IPS DF 4.7 (cell line): ENCODE measurements around the gene IPO13.

Experiments used
- DNase-seq: peaks from one replicate; pipeline ENCODE4 v3.0.0-alpha.2; 2013; ENCODE audit warnings: low spot score; ENCODE audit errors: extremely low read depth

Gene IPO13

DNA sequence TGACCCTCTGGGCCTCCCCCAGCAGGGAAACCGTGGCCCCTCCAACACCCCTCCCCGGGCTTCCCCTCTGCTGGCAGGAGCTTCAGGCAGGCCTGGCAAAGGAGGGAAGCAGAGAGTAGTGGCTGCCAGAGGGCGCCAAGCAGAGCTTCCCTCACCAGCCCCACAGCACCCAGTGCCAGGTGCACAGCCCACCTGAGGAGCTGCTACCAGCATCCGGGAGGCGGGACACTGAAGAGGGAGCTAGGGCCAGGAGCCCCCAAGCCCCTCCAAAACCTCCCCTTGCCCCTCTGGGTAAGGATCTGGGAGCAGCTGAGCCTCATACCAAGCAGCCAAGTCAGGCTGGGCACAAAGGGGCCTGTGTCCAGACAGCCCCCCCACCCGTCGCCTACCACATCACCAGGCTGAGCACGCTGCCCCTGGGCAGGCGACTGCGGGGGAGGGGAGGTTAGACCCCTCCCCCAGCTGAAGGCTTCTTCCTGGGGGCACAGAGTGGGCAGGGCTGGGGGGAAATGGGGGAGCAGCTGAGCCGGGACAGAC is 64.3 kb downstream of the IPO13 start:
- no peak for DNase-seq

DNA sequence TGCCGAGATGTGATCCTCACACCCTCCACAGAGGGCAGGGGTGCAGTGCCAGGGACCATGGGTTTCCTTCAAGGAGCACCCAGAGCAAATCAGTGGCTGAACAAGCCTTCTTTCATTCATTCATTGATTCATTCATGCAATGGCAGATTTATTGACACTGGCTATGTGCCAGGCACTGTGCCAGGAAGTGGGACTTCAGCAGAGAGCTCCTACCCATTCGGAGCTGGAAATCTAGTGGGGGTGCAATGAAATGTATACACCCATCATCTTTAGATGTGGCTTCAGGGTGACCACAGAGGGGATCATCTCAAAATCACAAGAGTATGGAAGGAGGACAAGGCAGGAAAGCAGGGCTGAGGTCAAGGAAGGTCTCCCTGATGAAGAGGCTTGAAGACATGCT is 65.7 kb downstream of the IPO13 start:
- DNase-seq: no peak

DNA sequence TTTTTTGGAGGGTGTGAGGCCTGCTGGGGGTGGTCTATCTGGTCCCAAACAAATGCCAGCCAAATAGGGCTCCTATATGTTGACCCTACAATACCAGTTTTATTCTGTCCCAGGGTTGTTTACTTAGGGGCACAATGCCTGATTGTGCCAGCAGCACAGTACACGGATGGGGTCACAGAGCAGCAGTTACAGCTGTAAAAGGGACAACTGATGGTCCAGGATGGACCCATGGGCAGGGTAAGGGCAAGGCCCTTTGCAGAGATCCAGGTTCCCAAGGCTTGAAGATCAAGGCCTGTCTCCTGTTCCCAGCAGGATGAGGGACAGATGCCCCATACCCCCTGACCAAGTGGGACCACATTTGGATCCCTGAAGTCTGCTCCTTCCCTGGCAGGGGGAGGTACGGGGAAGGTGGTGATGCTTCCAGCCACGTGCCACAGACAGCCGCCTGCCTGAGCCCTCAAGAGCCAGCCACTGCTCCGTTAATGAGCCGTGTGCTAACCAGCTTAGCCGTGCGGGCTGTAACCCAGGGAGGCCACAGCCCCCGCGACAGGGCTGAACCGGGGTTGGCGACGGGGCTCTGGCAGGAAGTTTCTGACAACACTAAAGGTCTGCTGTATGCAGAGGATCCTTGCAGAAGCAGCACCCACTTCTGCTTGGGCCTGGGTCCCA is 66.3 kb downstream of the IPO13 start:
- no peak for DNase-seq

DNA sequence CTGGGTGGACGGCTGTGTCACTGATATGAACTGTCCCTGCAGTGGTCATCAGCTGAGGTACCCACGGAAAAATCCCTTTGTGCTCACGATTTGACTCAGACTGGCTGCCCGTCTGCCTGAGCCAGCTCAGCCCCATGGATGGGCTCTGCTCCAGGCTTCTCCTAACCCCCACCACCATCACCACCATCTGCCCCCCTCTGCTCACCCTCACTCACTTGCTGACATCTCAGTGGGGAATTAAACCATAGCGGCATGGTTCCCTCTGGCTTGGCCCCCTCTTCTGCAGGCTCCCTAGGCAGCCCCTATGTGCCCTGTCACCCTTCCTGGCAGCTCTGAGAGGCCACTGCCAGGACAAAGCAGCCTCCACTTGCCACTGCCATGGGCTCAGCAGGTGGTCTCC is 67.2 kb downstream of the IPO13 start:
- DNase-seq: no peak

DNA sequence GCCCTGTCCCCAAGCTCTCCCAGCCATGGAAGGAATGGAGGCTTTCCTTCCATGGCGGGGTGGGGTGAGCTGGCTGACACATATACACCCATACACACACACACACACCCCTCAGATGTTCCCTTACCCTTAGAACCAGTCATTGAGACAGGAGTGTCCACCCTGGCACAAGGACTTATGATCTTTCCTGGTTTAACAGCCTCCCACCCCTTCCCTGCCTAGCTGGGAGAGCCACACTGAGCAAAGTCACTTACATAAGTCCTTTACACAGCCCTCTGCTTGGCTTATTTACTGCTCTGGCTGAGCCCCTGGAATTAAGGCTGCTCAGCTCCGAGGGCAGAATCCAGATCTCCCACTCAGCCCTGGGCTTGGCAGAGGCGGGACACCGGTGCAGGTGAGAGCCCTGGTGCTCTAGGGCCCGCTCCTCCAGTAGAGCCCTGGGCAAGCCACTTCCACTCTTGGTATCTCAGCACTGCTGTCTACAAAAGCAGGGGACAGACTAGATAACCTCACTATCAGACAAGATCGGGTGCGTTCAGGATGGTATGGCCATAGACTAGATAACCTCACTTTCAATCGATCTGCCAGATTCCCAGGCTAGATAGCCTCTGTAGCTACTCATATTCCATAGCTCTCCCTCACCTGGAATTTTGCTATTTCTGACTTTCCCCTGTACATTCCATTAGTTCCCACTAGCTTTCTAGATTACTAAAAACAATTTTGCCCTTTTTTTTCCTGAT is 67.8 kb downstream of the IPO13 start:
- DNase-seq: no peak

DNA sequence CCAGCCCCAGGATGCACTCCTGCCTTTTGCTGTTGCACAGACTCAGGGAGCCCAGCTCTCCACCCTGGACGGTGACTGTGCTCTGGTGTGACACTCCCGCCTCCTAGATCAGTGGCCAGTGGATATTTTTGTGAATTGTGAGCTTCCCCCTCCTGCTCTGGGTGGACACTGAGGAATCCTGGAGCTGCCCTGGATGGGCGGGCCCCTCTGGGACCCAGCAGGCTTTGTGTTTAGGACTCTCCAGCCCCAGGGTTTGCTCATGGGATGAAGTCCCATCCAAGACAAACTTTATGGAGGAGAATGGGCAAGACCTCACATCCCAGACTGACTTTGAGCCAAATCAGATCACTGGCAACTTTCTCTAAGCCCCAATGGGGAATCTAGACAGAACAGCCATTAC is 68.5 kb downstream of the IPO13 start:
- DNase-seq: no peak

DNA sequence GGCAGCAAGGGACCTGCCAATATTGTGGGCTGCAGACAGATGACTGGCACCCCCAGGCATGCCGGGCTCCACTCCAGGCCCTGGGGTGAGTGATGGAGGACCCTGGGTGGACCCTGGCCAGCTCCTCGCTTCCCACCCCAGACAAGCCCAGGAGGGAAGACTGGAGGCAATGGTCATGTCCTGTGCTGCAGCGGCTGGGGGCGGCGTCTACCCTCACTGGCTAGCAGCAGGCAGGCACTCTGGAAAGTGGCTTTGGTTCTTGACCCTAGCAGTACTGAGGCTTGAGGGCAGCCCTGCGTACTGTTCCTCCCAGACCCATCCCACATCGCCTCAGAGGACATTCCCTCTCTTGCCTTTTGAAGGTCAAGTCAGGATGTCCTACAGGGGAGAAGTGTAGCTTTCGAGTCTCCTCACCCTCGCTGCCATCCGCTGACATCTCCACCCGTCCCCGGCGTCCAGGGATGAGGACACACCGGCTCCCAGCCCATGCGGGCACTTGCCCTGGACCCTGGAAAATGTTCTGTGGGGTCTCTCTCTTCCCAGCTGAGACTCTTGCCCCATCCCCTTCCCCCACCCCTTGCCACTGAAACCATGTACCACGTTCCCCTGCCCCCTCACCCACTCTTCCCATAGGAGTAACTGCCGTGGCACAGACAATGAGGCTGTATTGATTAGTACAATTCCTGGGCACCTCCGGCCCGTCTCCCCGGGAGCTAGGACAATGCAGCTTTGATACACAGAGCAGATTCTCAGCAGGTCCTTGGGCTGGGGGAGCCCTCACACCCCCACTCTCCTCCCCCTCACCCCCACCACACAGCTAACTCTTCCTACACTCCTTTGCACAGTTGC is 69.5 kb downstream of the IPO13 start:
- no peak for DNase-seq

DNA sequence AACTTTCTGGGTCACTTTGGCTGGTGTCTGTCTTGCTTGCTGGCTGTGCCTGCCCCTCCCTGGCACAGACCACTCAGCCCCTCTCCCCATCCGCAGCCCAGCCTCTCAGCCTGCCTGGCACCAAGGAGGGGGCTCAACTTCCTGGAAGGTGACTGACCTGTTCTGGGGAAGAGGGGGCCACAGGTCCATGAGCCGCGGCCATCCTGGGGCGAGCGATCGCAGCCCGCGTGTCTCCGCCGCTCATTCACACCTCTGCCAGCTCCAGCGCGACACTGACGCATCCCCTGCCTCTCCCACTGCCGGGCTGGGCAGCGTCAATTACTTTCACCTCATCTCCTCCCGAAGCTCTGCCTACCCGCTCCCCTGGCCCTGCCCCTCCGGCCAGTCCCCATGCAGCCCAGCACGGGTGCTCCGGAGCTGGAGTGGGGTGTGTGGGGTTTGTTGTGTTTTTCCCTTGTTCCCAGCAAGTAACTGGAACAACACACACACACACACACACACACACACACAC is 70.2 kb downstream of the IPO13 start:
- no peak for DNase-seq
